HCT116 (cell line): ENCODE data around the gene MMEL1. TPM values are rescaled to one million over a fixed set of nuclear protein-coding genes. Genes with fewer than 3 reads are reported as not detected.

Experiments
- ATAC-seq: fragments of 200-7000 bp; cut with Tn5 transposase; 2 replicates; pipeline ENCODE4 v1.9.1; 2020; ENCODE audit warnings: mild to moderate bottlenecking, moderate library complexity
- BruUV-seq: library from RNA; stranded (reverse); fragments of 400-500 nt; replicated peaks from 2 replicates; lab custom pipeline; 2021; lab: Mats Ljungman, UMichigan
- CTCF ChIA-PET: fragments of 300-600 bp; sonication (Branson Sonifier 250); formaldehyde crosslinking; loops from one replicate; lab custom pipeline; 2021; ENCODE audit warnings: antibody characterized with exemption; lab: Charles Lee
- POLR2A ChIA-PET: fragments of 300-600, 350-600 bp; sonication (Branson Sonifier 250); formaldehyde crosslinking; loops from one replicate; lab custom pipeline; 2021; ENCODE audit warnings: antibody characterized with exemption; lab: Charles Lee
- RAD21 ChIA-PET, 2 experiments: fragments of 300-600 bp; sonication (Branson Sonifier 250); formaldehyde crosslinking; loops; one replicate each; lab custom pipeline; 2023; ENCODE audit warnings: low total read pairs in 2 of 2; ENCODE audit not compliant: uncharacterized antibody in 2 of 2, unreplicated experiment in 2 of 2, low non-redundant PET in 1 of 2; lab: Charles Lee
- DNase-seq: peaks from one replicate; pipeline ENCODE4 v3.0.0-alpha.2; 2010; ENCODE audit warnings: low read depth, low spot score
- H2AFZ ChIP-seq: fragments of 200-600 bp; shearing (Covaris generic), sonication (generic); 2 replicates; pipeline ENCODE4 v1.6.1; 2017; ENCODE audit warnings: low read depth, mixed run types, mixed read lengths, antibody characterized with exemption, low read length; ENCODE audit not compliant: poor library complexity, severe bottlenecking
- H3K27ac ChIP-seq: 2 replicates; pipeline ENCODE4 v1.5.1; 2012; ENCODE audit warnings: low read depth, low read length
- H3K27me3 ChIP-seq: fragments of 200-600 bp; sonication (generic); 2 replicates; pipeline ENCODE4 v1.6.1; 2016; ENCODE audit warnings: mixed run types, low read length, mixed read lengths; ENCODE audit not compliant: insufficient read depth
- H3K36me3 ChIP-seq, 2 experiments: fragments of 200-500 bp in 1 of 2; fragments of 200-600 bp in 1 of 2; sonication (Bioruptor generic) in 1 of 2; sonication (generic) in 1 of 2; 2 replicates each; pipeline versions ENCODE4 v1.5.1 to v1.6.1; 2014 to 2016; ENCODE audit warnings: low read length in 2 of 2, inconsistent platforms in 1 of 2, mixed read lengths in 1 of 2, mixed run types in 1 of 2; ENCODE audit not compliant: insufficient read depth in 2 of 2, control insufficient read depth in 1 of 2
- H3K4me1 ChIP-seq, 2 experiments: fragments of 200-600 bp in 1 of 2; sonication (generic) in 1 of 2; 2 replicates each; pipeline versions ENCODE4 v1.5.1 to v1.6.1; 2012 to 2017; ENCODE audit warnings: low read length in 2 of 2, inconsistent platforms in 1 of 2, mild to moderate bottlenecking in 1 of 2, mixed read lengths in 1 of 2, mixed run types in 1 of 2, moderate library complexity in 1 of 2; ENCODE audit not compliant: insufficient read depth in 2 of 2, control insufficient read depth in 1 of 2
- H3K4me2 ChIP-seq: fragments of 200-600 bp; sonication (generic); 2 replicates; pipeline ENCODE4 v1.6.1; 2017; ENCODE audit warnings: mixed run types, low read length, mixed read lengths
- H3K4me3 ChIP-seq, 2 experiments: fragments of 200-600 bp in 1 of 2; sonication (generic) in 1 of 2; replicated peaks in 1 of 2; 2 replicates each; pipeline ENCODE4 v1.5.1; 2011 to 2016; ENCODE audit warnings: low read length in 2 of 2, control low read depth in 1 of 2, low read depth in 1 of 2, mild to moderate bottlenecking in 1 of 2, mixed read lengths in 1 of 2, mixed run types in 1 of 2
- H3K79me2 ChIP-seq: fragments of 200-600 bp; sonication (generic); 2 replicates; pipeline ENCODE4 v1.6.1; 2017; ENCODE audit warnings: mild to moderate bottlenecking, mixed run types, low read length, moderate library complexity, mixed read lengths; ENCODE audit not compliant: insufficient read depth
- H3K9ac ChIP-seq: fragments of 200-600 bp; sonication (generic); 2 replicates; pipeline ENCODE4 v1.6.1; 2016; ENCODE audit warnings: low read length, mixed read lengths
- H3K9me2 ChIP-seq: fragments of 200-600 bp; sonication (generic), shearing (Covaris generic); 2 replicates; pipeline ENCODE4 v1.6.1; 2017; ENCODE audit warnings: mixed run types, mild to moderate bottlenecking, moderate library complexity; ENCODE audit not compliant: insufficient read depth
- H3K9me3 ChIP-seq, 2 experiments: fragments of 200-500 bp in 1 of 2; fragments of 200-600 bp in 1 of 2; sonication (Bioruptor generic) in 1 of 2; sonication (generic) in 1 of 2; 2 replicates each; pipeline ENCODE4 v1.6.1; 2014 to 2017; ENCODE audit warnings: low read length in 2 of 2, mixed read lengths in 2 of 2, inconsistent platforms in 1 of 2, low read depth in 1 of 2, mild to moderate bottlenecking in 1 of 2, mixed run types in 1 of 2, moderate library complexity in 1 of 2; ENCODE audit not compliant: control insufficient read depth in 1 of 2, insufficient read depth in 1 of 2
- H4K20me1 ChIP-seq: fragments of 200-600 bp; sonication (generic), shearing (Covaris generic); 2 replicates; pipeline ENCODE4 v1.6.1; 2017; ENCODE audit warnings: mixed run types, mild to moderate bottlenecking, moderate library complexity; ENCODE audit not compliant: insufficient read depth
- ATF3 ChIP-seq: IDR thresholded peaks from 2 replicates; pipeline ENCODE4 v1.6.1; 2012
- CEBPB ChIP-seq: IDR thresholded peaks from 2 replicates; pipeline ENCODE4 v1.6.1; 2012; ENCODE audit warnings: low read depth
- EGR1 ChIP-seq: IDR thresholded peaks from 2 replicates; pipeline ENCODE4 v1.6.1; 2012; ENCODE audit warnings: low read depth
- ELF1 ChIP-seq: IDR thresholded peaks from 2 replicates; pipeline ENCODE4 v1.6.1; 2012; ENCODE audit warnings: low read depth, borderline replicate concordance
- EZH2 ChIP-seq: fragments of 200-600 bp; sonication (generic); IDR thresholded peaks from 2 replicates; pipeline ENCODE4 v1.6.1; 2017; ENCODE audit warnings: antibody characterized with exemption, mixed run types
- EZH2phosphoT487 ChIP-seq: fragments of 200-600 bp; IDR thresholded peaks from 2 replicates; pipeline ENCODE4 v1.6.1; 2018; ENCODE audit warnings: antibody characterized with exemption, borderline replicate concordance
- MAX ChIP-seq: IDR thresholded peaks from 2 replicates; pipeline ENCODE4 v1.6.1; 2012
- POLR2A ChIP-seq: IDR thresholded peaks from 2 replicates; pipeline ENCODE4 v1.7.0; 2011; ENCODE audit warnings: borderline replicate concordance; ENCODE audit not compliant: insufficient read depth, insufficient read length; ENCODE audit errors: extremely low read depth
- POLR2AphosphoS5 ChIP-seq: IDR thresholded peaks from 2 replicates; pipeline ENCODE4 v1.6.1; 2011; ENCODE audit warnings: mild to moderate bottlenecking, low read depth, low read length, moderate library complexity
- RAD21 ChIP-seq: IDR thresholded peaks from 2 replicates; pipeline ENCODE4 v1.6.1; 2012; ENCODE audit warnings: low read depth, mild to moderate bottlenecking
- SRF ChIP-seq: IDR thresholded peaks from 2 replicates; pipeline ENCODE4 v1.6.1; 2012; ENCODE audit warnings: low read depth
- TCF7L2 ChIP-seq: IDR thresholded peaks from 2 replicates; pipeline ENCODE4 v1.7.0; 2011; ENCODE audit warnings: borderline replicate concordance, inconsistent platforms; ENCODE audit not compliant: insufficient read depth, insufficient read length; ENCODE audit errors: extremely low read depth
- YY1 ChIP-seq: IDR thresholded peaks from 2 replicates; pipeline ENCODE4 v1.6.1; 2011; ENCODE audit warnings: low read length, low read depth, moderate library complexity, mild to moderate bottlenecking; ENCODE audit not compliant: insufficient replicate concordance; ENCODE audit errors: extremely low read depth
- ZNF274 ChIP-seq: fragments of 200-500 bp; sonication (Bioruptor generic); IDR thresholded peaks from 2 replicates; pipeline ENCODE4 v1.6.1; 2014; ENCODE audit warnings: mild to moderate bottlenecking, low read depth, low read length, inconsistent platforms
- intact Hi-C: fragments of 100-400 bp; cut with micrococcal nuclease; formaldehyde crosslinking; loops from 2 replicates; pipeline ENCODE4 v1.10.0; 2022
- total RNA-seq: library from RNA; stranded (reverse); gene quantifications from one replicate; pipeline ENCODE4 v1.2.1, GENCODE V29; 2021; ENCODE audit not compliant: unreplicated experiment
- TF ChIP-seq, protein P1 (sequence below), 3 experiments: fragments of 200-600 bp in 1 of 3; sonication (generic) in 1 of 3; IDR thresholded peaks in 2 of 3; conservative IDR thresholded peaks in 1 of 3; 2 replicates each; pipeline ENCODE4 v1.5.1; 2012 to 2017; ENCODE audit warnings: low read depth in 2 of 3, low read length in 2 of 3, antibody characterized with exemption in 1 of 3, borderline replicate concordance in 1 of 3, control low read depth in 1 of 3, mild to moderate bottlenecking in 1 of 3, mixed read lengths in 1 of 3, mixed run types in 1 of 3, moderate library complexity in 1 of 3; ENCODE audit not compliant: insufficient read depth in 1 of 3

The MMEL1 gene
- total RNA-seq, 1 experiment from 2014 or later, result 2.7 TPM

GRCh38 chr1:2580691-2581090 lies 52.1 kb downstream of the MMEL1 start:
- no peak for ATAC-seq
- no peak for TF ChIP-seq MAX
- TF ChIP-seq, protein P1, sequence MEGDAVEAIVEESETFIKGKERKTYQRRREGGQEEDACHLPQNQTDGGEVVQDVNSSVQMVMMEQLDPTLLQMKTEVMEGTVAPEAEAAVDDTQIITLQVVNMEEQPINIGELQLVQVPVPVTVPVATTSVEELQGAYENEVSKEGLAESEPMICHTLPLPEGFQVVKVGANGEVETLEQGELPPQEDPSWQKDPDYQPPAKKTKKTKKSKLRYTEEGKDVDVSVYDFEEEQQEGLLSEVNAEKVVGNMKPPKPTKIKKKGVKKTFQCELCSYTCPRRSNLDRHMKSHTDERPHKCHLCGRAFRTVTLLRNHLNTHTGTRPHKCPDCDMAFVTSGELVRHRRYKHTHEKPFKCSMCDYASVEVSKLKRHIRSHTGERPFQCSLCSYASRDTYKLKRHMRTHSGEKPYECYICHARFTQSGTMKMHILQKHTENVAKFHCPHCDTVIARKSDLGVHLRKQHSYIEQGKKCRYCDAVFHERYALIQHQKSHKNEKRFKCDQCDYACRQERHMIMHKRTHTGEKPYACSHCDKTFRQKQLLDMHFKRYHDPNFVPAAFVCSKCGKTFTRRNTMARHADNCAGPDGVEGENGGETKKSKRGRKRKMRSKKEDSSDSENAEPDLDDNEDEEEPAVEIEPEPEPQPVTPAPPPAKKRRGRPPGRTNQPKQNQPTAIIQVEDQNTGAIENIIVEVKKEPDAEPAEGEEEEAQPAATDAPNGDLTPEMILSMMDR (IDR thresholded peaks at IDR 0.05 in 2 of 3, conservative IDR thresholded peaks at IDR 0.05 in 1 of 3; ENCODE audit: borderline replicate concordance in 1 of 3, insufficient read depth in 1 of 3, low read depth in 2 of 3, low read length in 2 of 3), result no peak
- TF ChIP-seq, all 23 proteins: peak for 0
- H4K20me1 ChIP-seq, result no peaks in the 10 kb centered on the region
- H3K9me3 ChIP-seq, result no peaks in the 10 kb centered on the region
- H3K4me3 ChIP-seq, result no peak overlapping the region
- peaks cover 13 to 36% of the 10 kb centered on the region in 2 experiments; a peak in 3 of 4 replicates for H3K4me1 ChIP-seq
- no peaks in the 10 kb centered on the region; the same call in 1 of the 2 replicates for H3K79me2 ChIP-seq
- no peaks in the 10 kb centered on the region for H3K27me3 ChIP-seq
- BruUV-seq, result no TSS peak
- H2AFZ ChIP-seq, result no peak overlapping the region
- no peak overlapping the region for H3K9ac ChIP-seq
- no peak for DNase-seq
- no peaks in the 10 kb centered on the region for H3K36me3 ChIP-seq
- intact Hi-C loops, result loop anchor here (10.0 kb wide), 1 partner anchor 1024 kb away; no protein-coding TSS in a partner anchor
- RAD21 ChIA-PET, result no interaction called here
- POLR2A ChIA-PET, result no interaction called here
- H3K9me2 ChIP-seq, result no peaks in the 10 kb centered on the region
- CTCF ChIA-PET, result no interaction called here
- H3K4me2 ChIP-seq, result no peak overlapping the region
- H3K27ac ChIP-seq, result no peak overlapping the region

- Histone ChIP-seq H3K79me2 (no peaks in the 10 kb centered on the region), H3K9ac (peak overlapping the region; percentile 46; the same call in 1 of the 2 replicates), H3K4me1 (peaks cover 9 to 19% of the 10 kb centered on the region in 2 experiments; a peak in 3 of 4 replicates), H3K9me2 (no peaks in the 10 kb centered on the region), H3K4me3 (no peak overlapping the region), H3K4me2 (peak overlapping the region; percentile 64), H3K36me3 (no peaks in the 10 kb centered on the region), H3K27me3 (no peaks in the 10 kb centered on the region), H3K27ac (peak overlapping the region; percentile 16; the same call in 1 of the 2 replicates), H2AFZ (peak overlapping the region; percentile 45), H3K9me3 (no peaks in the 10 kb centered on the region), H4K20me1 (no peaks in the 10 kb centered on the region)
- ATAC-seq (no peak), DNase-seq (no peak)
- ChIA-PET POLR2A (no interaction called here), RAD21 (no interaction called here), CTCF (no interaction called here)
- intact Hi-C loops, result no loop called here
- TF ChIP-seq YY1, result no peak
- TF ChIP-seq, protein P1 (IDR thresholded peaks at IDR 0.05 in 2 of 3, conservative IDR thresholded peaks at IDR 0.05 in 1 of 3; ENCODE audit: borderline replicate concordance in 1 of 3, insufficient read depth in 1 of 3, low read depth in 2 of 3, low read length in 2 of 3), result no peak
- no peak for TF ChIP-seq EZH2
- no peak for TF ChIP-seq ZNF274
- no peak for TF ChIP-seq POLR2A
- TF ChIP-seq CEBPB, result no peak
- no peak for TF ChIP-seq ATF3
- no peak for TF ChIP-seq POLR2AphosphoS5
- no peak for TF ChIP-seq SRF
- no peak for TF ChIP-seq MAX
- no peak for TF ChIP-seq RAD21
- no peak for TF ChIP-seq EZH2phosphoT487
- TF ChIP-seq ELF1, result no peak
- TF ChIP-seq TCF7L2, result no peak
- TF ChIP-seq EGR1, result no peak
- BruUV-seq, result no TSS peak
Measured at GRCh38 chr1:2578758-2579118, 54.1 kb downstream of the MMEL1 start.
